ENCODE data around the gene POLR2E.

The POLR2E gene

GRCh38 chr19:1042689-1043511, 52.3 kb downstream of the POLR2E start:
- no peak for DNase-seq

GRCh38 chr19:1041835-1042685, 53.1 kb downstream of the POLR2E start:
- no peak for DNase-seq

- DNase-seq = no peak
Measured at GRCh38 chr19:1041272-1041834, 53.8 kb downstream of the POLR2E start.

- peak; percentile 93 for DNase-seq
Measured at GRCh38 chr19:1040476-1041271, 54.5 kb downstream of the POLR2E start.

- DNase-seq = peak; percentile 100
Measured at GRCh38 chr19:1039646-1040475, 55.3 kb downstream of the POLR2E start, which contains the start of gene ABCA7. ABCA7 (plus strand) TSS chr19:1040107; CDS start chr19:1041362, 1,255 bp downstream.

- no peak for DNase-seq
Measured at GRCh38 chr19:1038978-1039645, 56.1 kb downstream of the POLR2E start.

DNA sequence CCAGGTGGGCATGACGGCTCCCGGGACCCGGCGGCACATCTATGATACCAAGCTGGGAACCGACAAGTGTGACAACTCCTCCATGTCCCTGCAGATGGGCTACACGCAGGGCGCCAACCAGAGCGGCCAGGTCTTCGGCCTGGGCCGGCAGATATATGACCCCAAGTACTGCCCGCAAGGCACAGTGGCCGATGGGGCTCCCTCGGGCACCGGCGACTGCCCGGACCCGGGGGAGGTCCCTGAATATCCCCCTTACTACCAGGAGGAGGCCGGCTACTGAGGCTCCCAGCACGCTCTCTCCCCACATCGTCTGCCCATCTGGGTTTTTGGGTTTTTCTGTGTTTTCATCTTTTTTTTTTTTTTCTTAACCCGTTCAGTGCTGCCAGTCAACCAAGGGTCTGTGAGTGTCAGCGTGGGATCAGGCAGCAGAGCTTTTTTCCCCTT, 57.5 kb downstream of the POLR2E start:
- DNase-seq = no peak

Measured in activated naive CD4-positive, alpha-beta T cell treated with Interleukin-2 at 50 U/mL for 16 hours (primary cell).